ENCODE measurements around the gene DOCK2. TPM values are rescaled to one million over a fixed set of nuclear protein-coding genes. Genes with fewer than 3 reads are reported as not detected.
A peak's percentile ranks its signal among the peaks of the same experiment; 100 is the strongest.

The DOCK2 gene
- total and polyA plus RNA-seq, 2 of the 8 experiments (the other 6 are each of a cell fraction or from before 2014, with no cell fraction given), result 3.9 to 5.7 TPM

DNA sequence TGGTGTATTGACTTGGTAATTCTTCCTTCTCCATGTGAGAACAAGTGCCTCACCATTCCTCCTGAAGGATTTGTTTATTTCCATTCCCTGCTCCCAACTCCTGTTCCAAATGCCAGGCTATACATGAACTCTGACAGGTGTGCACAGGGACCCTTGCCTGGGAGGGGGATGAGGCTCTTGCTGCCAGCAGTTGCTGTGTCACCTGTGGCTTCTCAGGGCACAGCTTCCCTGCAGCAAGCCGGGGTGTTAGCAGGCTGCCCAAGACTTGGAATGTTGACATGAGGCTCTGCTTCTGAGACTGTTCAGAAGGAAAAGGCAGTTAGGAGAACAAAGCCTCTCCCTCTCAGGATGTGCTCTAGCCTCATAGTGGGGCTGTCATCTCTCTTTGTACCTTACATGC is 131.3 kb downstream of the DOCK2 start:
- POLR2A ChIA-PET (ENCODE audit: partially characterized antibody), result no interaction called here
- H3K9me3 ChIP-seq (ENCODE audit: insufficient read depth in 2 of 2, low read depth in 1 of 2, low read length in 1 of 2), result no peaks in the 10 kb centered on the region
- 85% methylated on average over 1 of the region's 1 CpG; no CpG with 5 or more reads in 1 of the 2 experiments for WGBS, 2 experiments (ENCODE audit: extremely low coverage in 1 of 2, insufficient coverage in 1 of 2, insufficient read length in 1 of 2, insufficient replicate concordance in 2 of 2, low coverage in 1 of 2, low lambda C conversion rate in 2 of 2, missing lambda C conversion rate in 1 of 2)

More for the DNA sequence above, 131.3 kb downstream of the DOCK2 start:
- Histone ChIP-seq H3K23ac (ENCODE audit: insufficient read length) (no peak overlapping the region), H2AFZ (ENCODE audit: low read length) (no peak overlapping the region), H3K4me1 (replicated peaks in 1 of 4; ENCODE audit: control insufficient read depth in 3 of 4, insufficient read depth in 4 of 4, low read length in 3 of 4) (peaks cover 0 to 10% (median 7%) of the 10 kb centered on the region in 4 experiments; a peak in 5 of 7 replicates), H3K27ac (ENCODE audit: low read depth, low read length) (no peak overlapping the region), H3K4me3 (ENCODE audit: extremely low read depth in 1 of 4, insufficient read depth in 2 of 4, low read depth in 3 of 4, low read length in 4 of 4) (no peak overlapping the region), H3K79me2 (ENCODE audit: control insufficient read depth in 1 of 2, insufficient read depth in 2 of 2, low read length in 2 of 2) (no peaks in the 10 kb centered on the region), H3K4me2 (ENCODE audit: insufficient read depth in 1 of 2, low read depth in 2 of 2, low read length in 2 of 2) (peak overlapping the region in 1 of 2 experiments; percentile 10; a peak in 2 of 4 replicates), H2BK120ac (replicated peaks; ENCODE audit: low read depth, low read length) (no peak overlapping the region), H2BK12ac (ENCODE audit: low read depth, low read length) (no peak overlapping the region), H4K8ac (ENCODE audit: extremely low read depth, insufficient read depth, low read length) (no peak overlapping the region), H3K56ac (replicated peaks; ENCODE audit: insufficient read length, low read depth, low read length) (no peak overlapping the region), H3K14ac (ENCODE audit: insufficient read length) (no peak overlapping the region), H3K27me3 (replicated peaks in 1 of 4; ENCODE audit: control insufficient read depth in 3 of 4, extremely low read depth in 1 of 4, insufficient read depth in 3 of 4, low read length in 3 of 4) (no peaks in the 10 kb centered on the region), H3K9ac (replicated peaks in 1 of 4; ENCODE audit: extremely low read depth in 1 of 4, low read depth in 3 of 4, low read length in 3 of 4) (no peak overlapping the region), H3K4ac (replicated peaks; ENCODE audit: insufficient read length, low read depth, low read length) (no peak overlapping the region), H2AK5ac (ENCODE audit: low read depth, low read length) (no peak overlapping the region), H2BK20ac (ENCODE audit: low read length) (no peak overlapping the region), H4K91ac (replicated peaks; ENCODE audit: insufficient read length, low read length) (no peak overlapping the region), H2BK15ac (ENCODE audit: low read length) (no peak overlapping the region), H3K79me1 (ENCODE audit: low read depth, low read length) (no peaks in the 10 kb centered on the region), H3K36me3 (ENCODE audit: control insufficient read depth in 2 of 4, insufficient read depth in 4 of 4, low read length in 3 of 4) (no peaks in the 10 kb centered on the region), H2BK5ac (ENCODE audit: low read depth, low read length) (no peak overlapping the region; the same call in 1 of the 2 replicates), H4K20me1 (replicated peaks in 1 of 2; ENCODE audit: control insufficient read depth in 1 of 2, insufficient read depth in 2 of 2, low read length in 2 of 2) (peaks cover 0 to 2% of the 10 kb centered on the region in 2 experiments), H3K18ac (ENCODE audit: extremely low read depth, low read length) (no peak overlapping the region), H3K23me2 (ENCODE audit: low read depth, low read length) (no peaks in the 10 kb centered on the region; the same call in 1 of the 2 replicates), H4K5ac (ENCODE audit: insufficient read length, low read depth, low read length) (no peak overlapping the region)
- DNase-seq (ENCODE audit: low read depth in 1 of 2, low spot score in 2 of 2) (no peak), FAIRE-seq (no peak)
- CTCF ChIA-PET (ENCODE audit: partially characterized antibody), result interaction anchor here (1.3 kb wide), 1 partner anchor 211 kb away, joined by 3 read pairs; the partner anchor contains the start of gene INSYN2B
- no peak for TF ChIP-seq CEBPB (IDR thresholded peaks at IDR 0.05; ENCODE audit: low read depth, low read length)
